ENCODE data around the gene LAIR1.
A peak's percentile ranks its signal among the peaks of the same experiment; 100 is the strongest.
"Not testable (repeated sequence)": the region's sequence is repeated elsewhere in the genome, so short reads cannot be mapped to it uniquely, and the experiment has no call there.

LAIR1 gene

GRCh38 chr19:54364775-54365257 lies at the start of gene LAIR1:
Gene LAIR1 (minus strand): TSS chr19:54364931. CDS start chr19:54364804, 127 bp downstream.
- DNase-seq (ENCODE audit: low spot score), result peak; percentile 65

DNA sequence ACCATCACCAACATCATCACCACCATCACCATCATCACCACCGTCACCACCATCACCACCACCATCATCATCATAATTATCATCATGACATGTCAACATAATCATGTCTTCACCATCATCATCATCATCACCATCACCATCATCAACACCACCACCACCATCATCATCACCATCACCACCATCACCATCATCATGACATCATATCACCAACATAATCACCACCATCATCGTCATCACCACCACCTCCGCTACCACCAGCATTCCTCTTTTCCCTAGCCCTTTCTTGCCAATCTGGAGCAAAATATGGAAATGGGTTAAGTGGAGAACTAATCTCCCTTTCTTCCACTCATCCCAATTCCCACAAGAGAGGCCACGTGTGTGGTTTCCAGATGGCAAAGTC lies 49.4 kb upstream of the LAIR1 start:
- DNase-seq (ENCODE audit: low spot score), result no peak

- DNase-seq (ENCODE audit: low spot score), result no peak
These were observed 48.1 kb upstream of the LAIR1 start for GRCh38 chr19:54412877-54413276.

GRCh38 chr19:54411033-54411432 lies 46.3 kb upstream of the LAIR1 start:
- no peak for DNase-seq (ENCODE audit: low spot score)

DNA sequence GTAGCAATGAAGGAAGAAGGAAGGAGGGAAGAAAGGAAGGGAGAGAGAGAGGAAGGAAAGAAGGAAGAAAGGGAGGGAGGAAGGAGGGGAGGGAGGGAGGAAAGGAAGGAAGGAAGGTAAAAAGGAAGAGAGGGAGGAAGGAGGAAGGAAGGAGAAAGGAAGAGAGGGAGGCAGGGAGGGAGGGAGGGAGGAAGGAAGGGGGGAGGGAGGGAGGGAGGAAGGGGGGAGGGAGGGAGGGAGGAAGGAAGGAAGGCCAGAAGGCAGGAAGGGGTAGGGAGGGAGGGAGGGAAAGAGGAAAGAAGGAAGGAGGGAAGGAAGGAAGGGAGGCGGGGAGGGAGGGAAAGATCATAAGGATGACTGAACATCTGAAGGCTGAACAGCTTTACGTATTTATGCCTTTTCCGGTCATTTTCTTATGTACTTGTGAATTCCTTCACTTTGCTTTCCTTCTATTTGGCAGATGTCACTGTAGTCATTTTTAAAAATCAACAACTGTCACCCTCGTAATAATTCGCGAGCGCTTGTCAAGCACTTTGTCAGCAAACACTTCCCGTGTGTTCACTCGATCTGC lies 43.8 kb upstream of the LAIR1 start:
- DNase-seq (ENCODE audit: low spot score), result no peak

GRCh38 chr19:54407780-54408179 lies 43.0 kb upstream of the LAIR1 start:
- DNase-seq (ENCODE audit: low spot score), result no peak

- DNase-seq (ENCODE audit: low spot score), result no peak
These were observed 40.9 kb upstream of the LAIR1 start for GRCh38 chr19:54405628-54406027.

GRCh38 chr19:54403054-54403453 lies 38.3 kb upstream of the LAIR1 start:
- DNase-seq (ENCODE audit: low spot score), result no peak

- DNase-seq (ENCODE audit: low spot score), result no peak
These were observed 36.2 kb upstream of the LAIR1 start for GRCh38 chr19:54400913-54401312.

GRCh38 chr19:54399189-54399588 lies 34.5 kb upstream of the LAIR1 start:
- DNase-seq (ENCODE audit: low spot score), result no peak

- DNase-seq (ENCODE audit: low spot score), result no peak
These were observed 31.0 kb upstream of the LAIR1 start for GRCh38 chr19:54395685-54396084.

DNA sequence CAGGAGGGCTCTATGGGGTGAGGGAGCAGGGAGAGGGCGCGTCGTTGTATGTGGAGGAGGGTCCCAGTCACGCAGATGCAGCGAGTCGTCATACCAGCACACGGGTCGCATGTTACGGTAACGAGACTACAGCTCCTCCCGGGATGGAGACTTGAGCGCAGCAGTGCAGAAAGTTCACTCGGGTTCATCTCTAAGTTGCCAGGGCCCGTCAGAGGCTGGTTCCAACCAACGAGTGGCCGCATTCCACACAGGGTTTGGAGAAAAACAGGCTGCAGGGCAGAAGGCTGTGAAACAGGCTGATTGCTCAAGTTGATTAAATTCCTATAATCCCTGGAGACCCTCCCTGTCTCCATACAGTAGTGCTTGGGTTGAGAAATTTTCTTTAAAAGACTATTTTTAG lies 28.6 kb upstream of the LAIR1 start:
- DNase-seq (ENCODE audit: low spot score), result no peak

- no peak for DNase-seq (ENCODE audit: low spot score)
These were observed 27.4 kb upstream of the LAIR1 start for GRCh38 chr19:54392105-54392504.

DNA sequence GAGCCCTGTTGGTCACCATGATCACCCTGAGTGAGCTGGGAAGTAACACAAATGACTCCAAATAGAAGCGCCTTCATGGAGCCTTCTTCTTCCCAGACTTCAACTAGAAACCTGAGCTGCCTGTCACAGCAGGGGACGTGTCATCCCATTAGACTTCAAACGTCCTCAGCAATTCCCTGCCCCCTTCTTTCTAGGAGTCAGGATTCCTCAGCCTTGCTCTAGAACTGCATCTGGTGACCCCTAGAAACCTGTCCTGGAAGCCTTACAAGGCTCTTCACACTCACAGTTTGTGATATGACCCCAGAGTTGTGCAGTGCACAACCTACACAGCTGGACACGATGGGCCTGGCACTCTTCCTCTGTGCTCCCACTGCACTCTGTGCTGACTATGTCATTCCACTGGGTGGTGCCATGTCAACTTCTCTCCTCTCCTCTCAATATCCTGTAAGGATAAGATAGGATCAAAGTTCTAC lies 26.9 kb upstream of the LAIR1 start:
- no peak for DNase-seq (ENCODE audit: low spot score)

- peak; percentile 67 for DNase-seq (ENCODE audit: low spot score)
These were observed 26.3 kb upstream of the LAIR1 start for GRCh38 chr19:54390942-54391577.

DNA sequence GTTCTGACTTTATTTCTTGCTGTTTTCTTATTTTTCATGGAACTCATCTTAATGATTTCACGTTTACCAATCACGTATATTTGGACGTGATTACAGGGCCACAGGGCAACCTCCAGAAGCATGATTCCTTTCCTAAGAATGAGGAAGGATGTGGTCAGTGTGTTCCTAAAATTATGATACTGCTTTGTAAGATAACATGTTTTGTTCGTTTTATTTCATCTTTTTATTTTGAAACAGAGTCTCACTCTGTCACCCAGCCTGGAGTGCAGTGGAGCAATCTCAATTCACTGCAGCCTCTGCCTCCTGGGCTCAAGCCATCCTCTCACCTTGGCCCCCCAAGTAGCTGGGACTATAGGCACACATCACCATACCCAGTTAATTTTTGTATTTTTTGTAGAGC lies 24.8 kb upstream of the LAIR1 start:
- no peak for DNase-seq (ENCODE audit: low spot score)

DNA sequence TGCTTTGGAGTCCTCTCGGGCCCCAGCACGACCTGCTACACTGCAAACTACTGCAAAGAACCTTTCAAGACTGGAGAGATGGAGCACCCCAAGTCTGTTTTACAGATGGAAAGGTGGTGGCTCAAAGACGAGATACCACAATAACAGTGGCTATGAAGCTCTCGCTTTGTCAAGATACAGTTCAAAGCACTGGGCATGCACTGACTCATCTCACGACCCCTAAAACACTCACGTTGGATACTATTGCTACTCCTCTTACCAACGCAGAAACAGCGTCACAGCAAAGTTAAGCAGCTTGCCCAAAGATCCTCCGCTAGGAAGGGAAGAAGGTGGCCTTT lies 24.0 kb upstream of the LAIR1 start:
- no peak for DNase-seq (ENCODE audit: low spot score)

DNA sequence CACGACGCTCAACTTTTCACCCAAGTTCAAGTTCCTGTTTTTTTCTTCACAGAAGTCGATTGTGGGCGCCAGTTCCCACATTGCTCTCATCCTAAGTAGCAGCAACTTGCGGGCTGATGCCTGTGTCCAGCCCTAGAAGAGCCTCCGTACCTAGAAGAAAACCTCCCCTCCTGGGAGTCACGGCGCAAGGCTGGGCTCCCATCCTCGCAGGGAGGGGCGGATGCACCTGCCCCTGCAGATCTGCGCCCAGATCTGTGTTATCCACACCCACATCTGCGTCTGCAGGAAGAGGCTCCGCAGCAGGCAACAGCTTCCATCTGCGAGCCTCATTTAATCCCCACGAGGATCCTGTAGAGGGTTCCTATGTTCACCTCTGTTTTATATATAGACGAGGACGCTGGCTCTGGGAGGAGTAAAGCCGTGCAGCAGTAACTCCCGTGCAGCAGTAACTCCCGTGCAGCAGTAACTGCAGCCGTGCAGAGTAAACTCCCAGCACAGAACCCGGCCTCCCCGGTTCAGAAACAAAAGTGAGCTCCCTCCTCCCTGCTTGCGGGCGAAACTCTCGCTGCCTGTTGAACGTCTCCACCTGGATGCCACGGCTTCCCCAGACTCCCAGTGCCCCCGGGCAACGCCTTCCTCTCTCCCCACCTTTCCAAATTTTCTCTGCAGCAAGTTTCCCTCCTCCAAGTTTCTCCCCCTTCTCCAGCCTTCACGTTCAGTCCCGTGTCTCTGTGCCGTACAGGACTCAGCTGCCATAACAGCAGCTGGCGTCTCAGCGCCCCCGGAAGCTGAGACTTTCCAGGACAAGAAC lies 23.5 kb upstream of the LAIR1 start:
- peak; percentile 52 for DNase-seq (ENCODE audit: low spot score)

DNA sequence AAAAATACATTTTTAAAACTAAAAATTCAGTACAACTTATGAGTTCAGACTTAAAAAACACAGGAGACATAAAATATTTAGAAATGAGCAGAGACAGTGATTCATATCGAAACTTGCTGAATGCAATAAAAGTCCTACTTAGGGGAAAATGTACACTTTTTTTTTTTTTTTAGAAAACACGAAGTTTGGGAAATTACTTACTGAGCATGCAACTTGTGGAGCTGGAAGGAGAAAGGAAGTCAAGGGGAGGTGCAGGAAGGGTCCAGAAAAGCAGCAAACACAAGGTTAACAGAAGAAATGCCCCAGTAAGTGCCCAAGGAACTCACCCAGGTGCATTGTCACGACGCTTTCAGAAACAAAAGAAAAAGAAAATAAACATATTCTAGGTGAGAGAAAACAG lies 18.6 kb upstream of the LAIR1 start:
- DNase-seq (ENCODE audit: low spot score), result no peak

DNA sequence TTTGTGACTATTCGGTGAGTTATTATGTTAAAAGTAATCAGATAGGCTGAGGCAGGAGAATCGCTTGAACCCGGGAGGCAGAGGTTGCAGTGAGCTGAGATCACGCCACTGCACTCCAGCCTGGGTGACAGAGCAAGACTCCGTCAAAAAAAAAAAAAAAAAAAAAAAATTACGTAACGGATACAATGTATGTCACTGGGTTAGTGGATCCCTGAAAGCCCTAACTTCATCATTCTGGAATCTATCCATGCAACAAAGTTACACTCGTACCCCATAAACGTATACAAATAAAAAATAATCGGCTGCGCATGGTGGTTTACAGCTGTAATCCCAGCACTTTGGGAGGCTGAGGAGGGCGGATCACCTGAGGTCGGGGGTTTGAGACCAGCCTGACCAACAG lies 17.3 kb upstream of the LAIR1 start:
- DNase-seq (ENCODE audit: low spot score), result not testable (repeated sequence)

- no peak for DNase-seq (ENCODE audit: low spot score)
These were observed 16.2 kb upstream of the LAIR1 start for GRCh38 chr19:54380897-54381296.

DNA sequence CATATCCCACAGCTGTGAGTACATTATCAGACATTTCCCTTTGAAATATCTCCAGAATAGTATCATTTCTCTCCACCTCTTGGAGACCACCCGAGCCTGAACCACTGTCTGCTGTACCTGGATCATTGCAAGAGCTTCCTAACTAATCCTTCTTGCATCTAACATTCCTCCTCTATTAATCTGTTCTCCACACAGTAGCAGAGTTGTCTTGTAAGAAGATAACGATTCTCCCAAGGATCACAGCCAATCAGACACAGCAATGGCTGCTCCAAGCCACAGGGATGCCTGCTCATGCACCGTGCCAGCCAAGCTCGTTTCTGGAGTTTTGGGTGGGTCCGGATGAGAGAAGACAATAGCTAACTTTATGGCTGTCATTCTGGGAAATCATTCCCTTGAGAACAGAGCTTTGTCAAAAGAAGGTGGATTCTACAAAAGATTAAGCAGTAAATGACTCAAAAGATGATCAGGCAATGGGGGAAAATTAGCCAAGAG lies 14.5 kb upstream of the LAIR1 start:
- DNase-seq (ENCODE audit: low spot score), result no peak

Measured in CD4-positive, alpha-beta T cell treated with Interleukin-6 at 100 ng/mL for 8 hours (primary cell).